Neuron (in vitro differentiated cells): ENCODE data around the gene KLHL29.
"Not testable (repeated sequence)": the region's sequence is repeated elsewhere in the genome, so short reads cannot be mapped to it uniquely, and the experiment has no call there.

Source experiments
- H2AFZ ChIP-seq: one replicate; pipeline ENCODE4 v1.6.1; 2013; ENCODE audit warnings: low read depth, mild to moderate bottlenecking, inconsistent platforms, low read length, moderate library complexity
- H3K27me3 ChIP-seq: one replicate; pipeline ENCODE4 v1.6.1; 2013; ENCODE audit warnings: low read length; ENCODE audit not compliant: insufficient read depth
- H3K36me3 ChIP-seq: one replicate; pipeline ENCODE4 v1.6.1; 2013; ENCODE audit warnings: low read length; ENCODE audit not compliant: insufficient read depth
- H3K4me1 ChIP-seq: one replicate; pipeline ENCODE4 v1.6.1; 2013; ENCODE audit warnings: low read length; ENCODE audit not compliant: insufficient read depth
- H3K4me3 ChIP-seq: 2 replicates; pipeline ENCODE4 v1.5.1; 2013; ENCODE audit warnings: mild to moderate bottlenecking, low read length, moderate library complexity
- H3K9me3 ChIP-seq: one replicate; pipeline ENCODE4 v1.6.1; 2013; ENCODE audit warnings: low read length

The KLHL29 gene

GRCh38 chr2:23388756-23389514, 4.0 kb downstream of the KLHL29 start:
- H3K27me3 ChIP-seq, result peaks cover 9% of the 10 kb centered on the region
- H3K4me3 ChIP-seq, result no peak overlapping the region
- H3K4me1 ChIP-seq, result peaks cover 16% of the 10 kb centered on the region
- H3K9me3 ChIP-seq, result no peaks in the 10 kb centered on the region
- H2AFZ ChIP-seq, result no peak overlapping the region
- no peaks in the 10 kb centered on the region for H3K36me3 ChIP-seq

GRCh38 chr2:23390152-23390551, 5.2 kb downstream of the KLHL29 start:
- Histone ChIP-seq H3K27me3 (peaks cover 3% of the 10 kb centered on the region), H3K36me3 (no peaks in the 10 kb centered on the region), H2AFZ (no peak overlapping the region), H3K4me1 (peaks cover 16% of the 10 kb centered on the region), H3K9me3 (no peaks in the 10 kb centered on the region), H3K4me3 (no peak overlapping the region)

- H2AFZ ChIP-seq, H3K36me3 ChIP-seq, H3K4me3 ChIP-seq, H3K9me3 ChIP-seq, H3K27me3 ChIP-seq: not testable (repeated sequence)
- H3K4me1 ChIP-seq, result peaks cover 13% of the 10 kb centered on the region
Measured at GRCh38 chr2:23391237-23391736, 6.3 kb downstream of the KLHL29 start.

- Histone ChIP-seq H3K27me3 (no peaks in the 10 kb centered on the region), H2AFZ (no peak overlapping the region), H3K4me1 (no peaks in the 10 kb centered on the region), H3K9me3 (no peaks in the 10 kb centered on the region), H3K4me3 (no peak overlapping the region), H3K36me3 (no peaks in the 10 kb centered on the region)
Measured at GRCh38 chr2:23393722-23394121, 8.7 kb downstream of the KLHL29 start.

GRCh38 chr2:23394700-23395099, 9.7 kb downstream of the KLHL29 start:
- Histone ChIP-seq H3K36me3 (no peaks in the 10 kb centered on the region), H3K4me1 (no peaks in the 10 kb centered on the region), H2AFZ (no peak overlapping the region), H3K27me3 (no peaks in the 10 kb centered on the region), H3K4me3 (no peak overlapping the region), H3K9me3 (no peaks in the 10 kb centered on the region)

GRCh38 chr2:23397478-23397877, 12.5 kb downstream of the KLHL29 start:
- H3K27me3 ChIP-seq, result no peaks in the 10 kb centered on the region
- H2AFZ ChIP-seq, result no peak overlapping the region
- H3K4me1 ChIP-seq, result no peaks in the 10 kb centered on the region
- H3K4me3 ChIP-seq, result no peak overlapping the region
- H3K9me3 ChIP-seq, result no peaks in the 10 kb centered on the region
- no peaks in the 10 kb centered on the region for H3K36me3 ChIP-seq

- Histone ChIP-seq H2AFZ (no peak overlapping the region), H3K9me3 (no peaks in the 10 kb centered on the region), H3K4me3 (no peak overlapping the region), H3K27me3 (no peaks in the 10 kb centered on the region), H3K36me3 (no peaks in the 10 kb centered on the region), H3K4me1 (peaks cover 16% of the 10 kb centered on the region)
Measured at GRCh38 chr2:23399674-23400261, 14.8 kb downstream of the KLHL29 start.

- Histone ChIP-seq H3K4me1 (peaks cover 17% of the 10 kb centered on the region), H3K27me3 (no peaks in the 10 kb centered on the region), H3K9me3 (no peaks in the 10 kb centered on the region), H3K4me3 (no peak overlapping the region), H3K36me3 (no peaks in the 10 kb centered on the region), H2AFZ (no peak overlapping the region)
Measured at GRCh38 chr2:23400703-23401102, 15.7 kb downstream of the KLHL29 start.

- Histone ChIP-seq H2AFZ (no peak overlapping the region), H3K4me1 (peaks cover 17% of the 10 kb centered on the region), H3K27me3 (no peaks in the 10 kb centered on the region), H3K9me3 (no peaks in the 10 kb centered on the region), H3K36me3 (no peaks in the 10 kb centered on the region), H3K4me3 (no peak overlapping the region)
Measured at GRCh38 chr2:23401427-23402204, 16.6 kb downstream of the KLHL29 start.

GRCh38 chr2:23402205-23402740, 17.3 kb downstream of the KLHL29 start:
- no peaks in the 10 kb centered on the region for H3K27me3 ChIP-seq
- peaks cover 17% of the 10 kb centered on the region for H3K4me1 ChIP-seq
- H2AFZ ChIP-seq, result no peak overlapping the region
- H3K9me3 ChIP-seq, result no peaks in the 10 kb centered on the region
- H3K4me3 ChIP-seq, result no peak overlapping the region
- no peaks in the 10 kb centered on the region for H3K36me3 ChIP-seq

GRCh38 chr2:23404426-23404825, 19.4 kb downstream of the KLHL29 start:
- no peaks in the 10 kb centered on the region for H3K9me3 ChIP-seq
- no peak overlapping the region for H3K4me3 ChIP-seq
- peaks cover 17% of the 10 kb centered on the region for H3K4me1 ChIP-seq
- no peaks in the 10 kb centered on the region for H3K36me3 ChIP-seq
- H3K27me3 ChIP-seq, result no peaks in the 10 kb centered on the region
- peak overlapping the region; percentile 90 for H2AFZ ChIP-seq

GRCh38 chr2:23409248-23409647, 24.3 kb downstream of the KLHL29 start:
- H3K4me3 ChIP-seq, result no peak overlapping the region
- no peaks in the 10 kb centered on the region for H3K36me3 ChIP-seq
- H3K4me1 ChIP-seq, result peaks cover 6% of the 10 kb centered on the region
- H2AFZ ChIP-seq, result no peak overlapping the region
- H3K9me3 ChIP-seq, result no peaks in the 10 kb centered on the region
- no peaks in the 10 kb centered on the region for H3K27me3 ChIP-seq

- Histone ChIP-seq H3K27me3 (no peaks in the 10 kb centered on the region), H3K4me1 (no peaks in the 10 kb centered on the region)
Measured at GRCh38 chr2:23410596-23410995, 25.6 kb downstream of the KLHL29 start.

More at GRCh38 chr2:23410596-23410995, 25.6 kb downstream of the KLHL29 start:
- H3K9me3 ChIP-seq, result no peaks in the 10 kb centered on the region
- no peaks in the 10 kb centered on the region for H3K36me3 ChIP-seq
- no peak overlapping the region for H3K4me3 ChIP-seq
- H2AFZ ChIP-seq, result no peak overlapping the region
